Measurements from ENCODE around the gene UBE2QL1.

The UBE2QL1 gene

DNA sequence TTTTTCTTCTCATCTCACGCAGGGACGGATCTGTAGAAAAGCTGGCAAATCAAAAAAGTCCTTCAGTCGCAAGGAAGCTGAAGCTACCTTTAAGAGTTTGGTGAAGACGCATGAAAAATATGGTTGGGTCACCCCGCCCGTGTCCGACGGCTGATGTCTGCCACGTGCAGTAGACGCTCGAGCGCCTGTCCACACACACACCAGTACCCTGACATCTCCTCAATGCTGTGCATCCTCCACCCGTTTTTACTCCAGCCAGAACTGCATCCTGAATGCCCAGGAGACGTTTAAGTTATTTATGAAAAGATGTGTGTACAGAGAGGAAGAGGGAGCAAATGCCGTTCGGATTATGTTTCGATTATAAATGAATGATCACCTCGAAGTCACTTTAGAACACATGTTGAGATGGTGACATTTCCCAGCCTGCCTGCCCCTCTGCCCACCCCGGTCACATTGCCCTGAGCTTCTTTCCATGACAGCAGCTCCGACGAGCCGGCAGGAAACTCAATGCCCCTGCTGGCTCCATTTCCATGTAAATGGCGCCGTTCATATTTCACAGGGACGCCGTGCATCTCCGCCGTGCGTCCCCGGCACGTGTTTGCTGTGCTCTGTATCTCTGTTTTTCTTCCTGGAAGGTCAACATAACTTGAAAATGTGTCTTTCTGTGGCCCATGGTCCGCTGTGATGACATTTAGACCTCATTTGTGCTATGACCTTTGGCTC, 42.7 kb downstream of the UBE2QL1 start:
- Histone ChIP-seq H3K36me3 (no peaks in the 10 kb centered on the region), H3K4me1 (ENCODE audit: control insufficient read depth in 1 of 2, insufficient read depth in 1 of 2, low read depth in 1 of 2, low read length in 1 of 2) (no peaks in the 10 kb centered on the region), H3K27me3 (peaks cover 4% of the 10 kb centered on the region), H3K4me3 (ENCODE audit: low read depth in 1 of 2, low read length in 1 of 2) (no peak overlapping the region), H3K9me3 (no peaks in the 10 kb centered on the region), H3K27ac (no peak overlapping the region)
- TF ChIP-seq, protein P1, sequence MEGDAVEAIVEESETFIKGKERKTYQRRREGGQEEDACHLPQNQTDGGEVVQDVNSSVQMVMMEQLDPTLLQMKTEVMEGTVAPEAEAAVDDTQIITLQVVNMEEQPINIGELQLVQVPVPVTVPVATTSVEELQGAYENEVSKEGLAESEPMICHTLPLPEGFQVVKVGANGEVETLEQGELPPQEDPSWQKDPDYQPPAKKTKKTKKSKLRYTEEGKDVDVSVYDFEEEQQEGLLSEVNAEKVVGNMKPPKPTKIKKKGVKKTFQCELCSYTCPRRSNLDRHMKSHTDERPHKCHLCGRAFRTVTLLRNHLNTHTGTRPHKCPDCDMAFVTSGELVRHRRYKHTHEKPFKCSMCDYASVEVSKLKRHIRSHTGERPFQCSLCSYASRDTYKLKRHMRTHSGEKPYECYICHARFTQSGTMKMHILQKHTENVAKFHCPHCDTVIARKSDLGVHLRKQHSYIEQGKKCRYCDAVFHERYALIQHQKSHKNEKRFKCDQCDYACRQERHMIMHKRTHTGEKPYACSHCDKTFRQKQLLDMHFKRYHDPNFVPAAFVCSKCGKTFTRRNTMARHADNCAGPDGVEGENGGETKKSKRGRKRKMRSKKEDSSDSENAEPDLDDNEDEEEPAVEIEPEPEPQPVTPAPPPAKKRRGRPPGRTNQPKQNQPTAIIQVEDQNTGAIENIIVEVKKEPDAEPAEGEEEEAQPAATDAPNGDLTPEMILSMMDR (IDR thresholded peaks at IDR 0.05): no peak

DNA sequence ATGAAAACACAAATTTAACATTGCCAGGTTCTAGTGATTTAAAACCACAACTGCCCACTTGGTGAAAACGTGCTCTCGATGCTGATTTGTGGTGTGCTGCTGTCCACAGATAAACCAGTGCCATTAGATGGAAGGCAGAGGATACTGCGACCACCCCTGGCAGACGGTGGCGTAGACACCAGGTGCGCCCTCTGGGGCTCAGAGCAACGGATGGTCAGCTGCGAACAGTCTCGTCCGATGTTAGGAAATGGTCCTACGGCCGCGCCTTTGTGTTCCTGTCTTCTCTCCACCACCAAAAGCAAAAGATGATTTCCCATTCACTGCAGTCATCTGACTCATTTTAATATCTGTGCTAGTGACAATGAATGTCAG, 43.2 kb downstream of the UBE2QL1 start:
- H3K27ac ChIP-seq: no peak overlapping the region
- H3K4me3 ChIP-seq (ENCODE audit: low read depth in 1 of 2, low read length in 1 of 2): no peak overlapping the region
- H3K36me3 ChIP-seq: no peaks in the 10 kb centered on the region
- peaks cover 3% of the 10 kb centered on the region for H3K27me3 ChIP-seq
- H3K4me1 ChIP-seq (ENCODE audit: control insufficient read depth in 1 of 2, insufficient read depth in 1 of 2, low read depth in 1 of 2, low read length in 1 of 2): no peaks in the 10 kb centered on the region
- H3K9me3 ChIP-seq: no peaks in the 10 kb centered on the region
- TF ChIP-seq, protein P1 (IDR thresholded peaks at IDR 0.05): no peak

DNA sequence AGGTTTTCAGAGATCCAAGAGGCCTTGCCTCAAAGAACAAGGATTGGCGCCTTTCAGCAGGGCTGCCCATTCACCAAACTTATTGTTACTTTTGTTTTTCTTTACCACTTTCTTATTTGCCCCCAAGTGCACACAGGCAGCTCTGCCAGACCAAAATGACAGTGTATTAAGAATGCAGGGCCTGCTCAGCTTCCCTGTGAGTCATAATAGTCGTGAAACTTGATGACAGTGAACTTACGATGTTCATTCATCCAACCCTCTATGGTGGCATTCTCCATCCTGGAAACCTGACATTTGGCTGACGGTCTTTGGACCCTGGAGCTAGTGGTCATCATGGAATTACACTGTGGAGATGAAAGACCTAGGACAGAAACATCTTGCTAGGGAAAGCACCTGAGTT, 44.3 kb downstream of the UBE2QL1 start:
- TF ChIP-seq, protein P1 (IDR thresholded peaks at IDR 0.05): no peak
- no peak overlapping the region for H3K27ac ChIP-seq
- no peaks in the 10 kb centered on the region for H3K9me3 ChIP-seq
- no peaks in the 10 kb centered on the region for H3K27me3 ChIP-seq
- H3K4me3 ChIP-seq (ENCODE audit: low read depth in 1 of 2, low read length in 1 of 2): no peak overlapping the region
- no peaks in the 10 kb centered on the region for H3K4me1 ChIP-seq (ENCODE audit: control insufficient read depth in 1 of 2, insufficient read depth in 1 of 2, low read depth in 1 of 2, low read length in 1 of 2)
- no peaks in the 10 kb centered on the region for H3K36me3 ChIP-seq

DNA sequence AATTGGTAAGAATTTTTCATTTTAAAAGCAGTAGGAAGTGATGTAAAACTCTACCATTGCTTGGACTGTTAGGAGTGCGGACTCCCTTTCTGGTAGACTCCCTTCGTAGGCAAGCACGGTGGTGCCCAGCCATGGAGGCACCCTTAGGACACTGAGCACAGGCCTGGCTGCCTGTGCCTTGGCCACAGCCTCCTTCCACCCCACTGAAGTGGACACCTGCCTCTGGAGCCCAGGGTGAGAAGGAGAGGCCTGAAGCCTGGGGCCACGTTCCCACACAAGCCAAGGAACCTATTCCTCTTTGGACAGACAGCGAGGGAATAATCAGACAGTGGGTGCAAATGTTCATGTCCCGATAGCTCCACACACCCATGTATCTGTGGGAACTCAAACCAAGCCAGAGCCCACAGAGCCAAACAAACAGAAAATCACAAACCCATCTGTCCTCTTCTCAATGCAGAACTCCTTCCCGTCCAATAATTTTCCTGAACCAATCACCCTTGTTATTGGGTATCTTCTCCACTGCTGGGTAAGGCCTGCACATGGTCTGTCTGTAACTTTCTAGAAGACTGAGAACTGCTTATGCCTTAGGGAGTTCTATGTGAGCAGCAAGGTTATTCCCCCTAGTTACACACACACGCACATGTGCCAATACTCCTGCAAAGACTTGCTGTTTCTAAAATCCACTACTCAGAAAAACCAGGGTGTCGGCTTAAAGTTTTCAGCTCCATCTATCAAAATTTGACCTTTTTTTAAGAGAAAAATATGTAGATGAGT, 45.2 kb downstream of the UBE2QL1 start:
- H3K4me1 ChIP-seq (ENCODE audit: control insufficient read depth in 1 of 2, insufficient read depth in 1 of 2, low read depth in 1 of 2, low read length in 1 of 2): no peaks in the 10 kb centered on the region

DNA sequence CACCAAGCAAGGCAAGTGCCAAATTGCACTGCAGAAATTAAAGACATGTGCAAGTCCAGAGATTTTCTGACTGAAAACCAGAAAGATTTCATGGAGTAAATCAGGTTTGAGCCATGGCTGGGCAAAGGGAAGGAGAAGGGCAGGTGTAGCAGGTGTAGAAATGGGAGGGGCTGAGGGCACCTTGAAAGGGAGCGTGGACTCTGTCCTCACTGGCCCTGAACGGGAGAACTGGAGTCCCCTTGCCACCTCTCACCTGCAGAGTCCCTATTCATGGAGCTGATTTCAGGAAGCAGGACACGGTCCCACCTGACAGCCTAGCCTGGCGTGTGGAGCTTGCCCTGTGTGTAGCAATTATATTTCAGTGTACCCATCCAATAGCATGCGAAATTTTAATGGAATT, 46.3 kb downstream of the UBE2QL1 start:
- Histone ChIP-seq H3K27ac (no peak overlapping the region), H3K9me3 (no peaks in the 10 kb centered on the region), H3K36me3 (no peaks in the 10 kb centered on the region), H3K4me3 (ENCODE audit: low read depth in 1 of 2, low read length in 1 of 2) (no peak overlapping the region), H3K4me1 (ENCODE audit: control insufficient read depth in 1 of 2, insufficient read depth in 1 of 2, low read depth in 1 of 2, low read length in 1 of 2) (no peaks in the 10 kb centered on the region), H3K27me3 (no peaks in the 10 kb centered on the region)
- TF ChIP-seq, protein P1 (IDR thresholded peaks at IDR 0.05): no peak

More for the DNA sequence above, 45.2 kb downstream of the UBE2QL1 start:
- TF ChIP-seq, protein P1 (IDR thresholded peaks at IDR 0.05): no peak
- H3K27me3 ChIP-seq: no peaks in the 10 kb centered on the region
- no peaks in the 10 kb centered on the region for H3K9me3 ChIP-seq
- H3K27ac ChIP-seq: no peak overlapping the region
- H3K36me3 ChIP-seq: no peaks in the 10 kb centered on the region
- no peak overlapping the region for H3K4me3 ChIP-seq (ENCODE audit: low read depth in 1 of 2, low read length in 1 of 2)

All from neutrophil (primary cell).